ENCODE results near the gene AGBL2. TPM values are rescaled to one million over a fixed set of nuclear protein-coding genes. Genes with fewer than 3 reads are reported as not detected.

AGBL2 gene
- total and polyA plus RNA-seq, 2 donors (not counting 3 experiments of a cell fraction or from before 2014, with no cell fraction given) = 0.08 to 0.86 TPM

DNA sequence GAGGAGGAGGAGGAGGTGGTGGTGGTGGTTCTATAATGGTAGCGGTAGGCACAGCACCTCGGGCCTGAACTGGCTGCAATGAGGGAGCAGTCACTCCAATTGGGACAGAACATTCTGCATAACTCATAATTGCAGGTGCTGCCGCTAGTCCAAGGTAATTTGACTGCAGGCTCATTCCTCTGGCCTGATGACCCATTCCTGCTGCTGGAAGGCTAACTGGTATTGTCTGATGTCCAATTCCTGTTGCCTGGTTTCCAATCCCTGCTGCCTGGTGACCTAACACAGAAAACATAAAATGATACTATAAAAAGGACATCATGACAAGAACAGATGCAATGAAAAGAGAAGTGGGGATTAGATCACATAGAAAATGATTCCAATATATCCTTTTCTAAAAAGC, 7.9 kb upstream of the AGBL2 start:
- intact Hi-C loops (cut with micrococcal nuclease) (no loop called here), dilution Hi-C loops (cut with MboI; ENCODE audit: extremely low pct_ligation_motif_present, low sequenced_read_pairs) (no loop called here)
- Histone ChIP-seq H3K36me3 (ENCODE audit: control insufficient read depth in 2 of 2, extremely low read depth in 1 of 2, insufficient read depth in 2 of 2, low read length in 2 of 2) (peaks cover 20 to 23% of the 10 kb centered on the region in 2 experiments), H3K4me3 (replicated peaks in 1 of 3; ENCODE audit: insufficient read depth in 1 of 3, low read depth in 1 of 3, low read length in 3 of 3) (no peak overlapping the region), H2AFZ (ENCODE audit: low read depth, low read length) (no peak overlapping the region), H3K27me3 (ENCODE audit: control insufficient read depth in 2 of 2, insufficient read depth in 2 of 2, low read length in 2 of 2) (no peaks in the 10 kb centered on the region), H3K27ac (ENCODE audit: insufficient read depth, low read depth, low read length) (no peak overlapping the region), H3K4me2 (ENCODE audit: insufficient read depth, low read length) (no peak overlapping the region), H3K9me3 (replicated peaks; ENCODE audit: control insufficient read depth, insufficient read depth, low read length) (no peaks in the 10 kb centered on the region), H3K9ac (replicated peaks; ENCODE audit: extremely low read depth, insufficient read depth, low read length) (no peak overlapping the region), H3K79me2 (ENCODE audit: control insufficient read depth, insufficient read depth, low read length) (no peaks in the 10 kb centered on the region), H3K4me1 (ENCODE audit: control insufficient read depth, extremely low read depth, insufficient read depth, low read length) (no peaks in the 10 kb centered on the region), H3K9me1 (replicated peaks; ENCODE audit: control insufficient read depth, extremely low read depth, insufficient read depth, low read length) (no peaks in the 10 kb centered on the region), H4K20me1 (replicated peaks; ENCODE audit: control insufficient read depth, extremely low read depth, insufficient read depth, low read length) (no peaks in the 10 kb centered on the region)
- DNase-seq (ENCODE audit: low read depth, low spot score) (no peak), FAIRE-seq (no peak)
- TF ChIP-seq EZH2 (IDR thresholded peaks at IDR 0.05; ENCODE audit: borderline replicate concordance, low read depth, low read length, severe bottlenecking) (no peak), POLR2AphosphoS5 (IDR thresholded peaks at IDR 0.05; ENCODE audit: insufficient read depth, low read depth, low read length) (no peak), MYC (IDR thresholded peaks at IDR 0.05; ENCODE audit: low read depth, low read length) (no peak)
- TF ChIP-seq, protein P1, sequence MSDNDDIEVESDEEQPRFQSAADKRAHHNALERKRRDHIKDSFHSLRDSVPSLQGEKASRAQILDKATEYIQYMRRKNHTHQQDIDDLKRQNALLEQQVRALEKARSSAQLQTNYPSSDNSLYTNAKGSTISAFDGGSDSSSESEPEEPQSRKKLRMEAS (IDR thresholded peaks at IDR 0.05; ENCODE audit: insufficient read depth, insufficient read length) = no peak
- TF ChIP-seq, protein P2, sequence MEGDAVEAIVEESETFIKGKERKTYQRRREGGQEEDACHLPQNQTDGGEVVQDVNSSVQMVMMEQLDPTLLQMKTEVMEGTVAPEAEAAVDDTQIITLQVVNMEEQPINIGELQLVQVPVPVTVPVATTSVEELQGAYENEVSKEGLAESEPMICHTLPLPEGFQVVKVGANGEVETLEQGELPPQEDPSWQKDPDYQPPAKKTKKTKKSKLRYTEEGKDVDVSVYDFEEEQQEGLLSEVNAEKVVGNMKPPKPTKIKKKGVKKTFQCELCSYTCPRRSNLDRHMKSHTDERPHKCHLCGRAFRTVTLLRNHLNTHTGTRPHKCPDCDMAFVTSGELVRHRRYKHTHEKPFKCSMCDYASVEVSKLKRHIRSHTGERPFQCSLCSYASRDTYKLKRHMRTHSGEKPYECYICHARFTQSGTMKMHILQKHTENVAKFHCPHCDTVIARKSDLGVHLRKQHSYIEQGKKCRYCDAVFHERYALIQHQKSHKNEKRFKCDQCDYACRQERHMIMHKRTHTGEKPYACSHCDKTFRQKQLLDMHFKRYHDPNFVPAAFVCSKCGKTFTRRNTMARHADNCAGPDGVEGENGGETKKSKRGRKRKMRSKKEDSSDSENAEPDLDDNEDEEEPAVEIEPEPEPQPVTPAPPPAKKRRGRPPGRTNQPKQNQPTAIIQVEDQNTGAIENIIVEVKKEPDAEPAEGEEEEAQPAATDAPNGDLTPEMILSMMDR (IDR thresholded peaks at IDR 0.05; ENCODE audit: extremely low read depth in 1 of 2, insufficient read depth in 1 of 2, low read depth in 1 of 2, low read length in 2 of 2) = no peak
- POLR2A ChIA-PET = no interaction called here
- BruUV-seq (replicated peaks) = no TSS peak
- CTCF ChIA-PET = no interaction called here

DNA sequence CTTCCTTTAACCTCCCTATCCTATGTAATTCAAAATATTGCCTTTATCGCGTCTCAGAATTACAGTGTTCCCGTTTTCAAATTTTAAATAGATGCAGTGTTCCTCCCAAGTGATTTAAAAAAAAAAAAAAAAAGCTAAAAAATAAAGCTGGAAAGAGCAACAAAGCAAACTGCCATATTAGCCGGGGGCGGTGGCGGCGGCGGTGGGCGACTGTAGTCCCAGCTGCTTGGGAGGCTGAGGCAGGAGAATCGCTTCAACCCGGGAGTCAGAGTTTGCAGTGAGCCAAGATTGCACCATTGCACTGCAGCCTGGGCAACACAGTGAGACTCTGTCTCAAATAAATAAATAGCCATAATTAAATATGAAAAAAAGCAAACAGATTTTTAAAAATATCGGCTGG, 5.5 kb upstream of the AGBL2 start:
- Histone ChIP-seq H3K36me3 (ENCODE audit: control insufficient read depth in 2 of 2, extremely low read depth in 1 of 2, insufficient read depth in 2 of 2, low read length in 2 of 2) (peaks cover 17 to 25% of the 10 kb centered on the region in 2 experiments), H3K9ac (replicated peaks; ENCODE audit: extremely low read depth, insufficient read depth, low read length) (no peak overlapping the region), H3K4me2 (ENCODE audit: insufficient read depth, low read length) (no peak overlapping the region), H3K4me1 (ENCODE audit: control insufficient read depth, extremely low read depth, insufficient read depth, low read length) (no peaks in the 10 kb centered on the region), H3K27ac (ENCODE audit: insufficient read depth, low read depth, low read length) (no peak overlapping the region), H3K27me3 (ENCODE audit: control insufficient read depth in 2 of 2, insufficient read depth in 2 of 2, low read length in 2 of 2) (no peaks in the 10 kb centered on the region), H3K9me3 (replicated peaks; ENCODE audit: control insufficient read depth, insufficient read depth, low read length) (no peaks in the 10 kb centered on the region), H4K20me1 (replicated peaks; ENCODE audit: control insufficient read depth, extremely low read depth, insufficient read depth, low read length) (no peaks in the 10 kb centered on the region), H3K79me2 (ENCODE audit: control insufficient read depth, insufficient read depth, low read length) (no peaks in the 10 kb centered on the region), H3K9me1 (replicated peaks; ENCODE audit: control insufficient read depth, extremely low read depth, insufficient read depth, low read length) (no peaks in the 10 kb centered on the region), H3K4me3 (replicated peaks in 1 of 3; ENCODE audit: insufficient read depth in 1 of 3, low read depth in 1 of 3, low read length in 3 of 3) (no peak overlapping the region), H2AFZ (ENCODE audit: low read depth, low read length) (no peak overlapping the region)
- no TSS peak for BruUV-seq (replicated peaks)
- dilution Hi-C loops (cut with MboI; ENCODE audit: extremely low pct_ligation_motif_present, low sequenced_read_pairs) (no loop called here), intact Hi-C loops (cut with micrococcal nuclease) (no loop called here)
- no peak for DNase-seq (ENCODE audit: low read depth, low spot score)
- ChIA-PET CTCF (no interaction called here), POLR2A (interaction anchor here (0.6 kb wide), 1 partner anchor 18 kb away, joined by 7 read pairs; no protein-coding TSS in a partner anchor)
- TF ChIP-seq EZH2 (IDR thresholded peaks at IDR 0.05; ENCODE audit: borderline replicate concordance, low read depth, low read length, severe bottlenecking) (no peak), FOS (IDR thresholded peaks at IDR 0.05; ENCODE audit: borderline replicate concordance, insufficient read depth, low read length) (no peak), JUN (IDR thresholded peaks at IDR 0.05; ENCODE audit: borderline replicate concordance, insufficient read depth, insufficient read length, low read depth) (no peak), POLR2A (IDR thresholded peaks at IDR 0.05; ENCODE audit: low read depth, low read length) (no peak), MYC (IDR thresholded peaks at IDR 0.05; ENCODE audit: low read depth, low read length) (no peak), GATA2 (IDR thresholded peaks at IDR 0.05; ENCODE audit: insufficient read depth, insufficient read length, low read depth, low read length) (no peak), POLR2AphosphoS5 (IDR thresholded peaks at IDR 0.05; ENCODE audit: insufficient read depth, low read depth, low read length) (no peak)
- TF ChIP-seq, protein P2 (IDR thresholded peaks at IDR 0.05; ENCODE audit: extremely low read depth in 1 of 2, insufficient read depth in 1 of 2, low read depth in 1 of 2, low read length in 2 of 2) = no peak
- TF ChIP-seq, protein P1 (IDR thresholded peaks at IDR 0.05; ENCODE audit: insufficient read depth, insufficient read length) = no peak
- no peak for FAIRE-seq
